A549 (cell line): ENCODE results near the gene DNAJC30. TPM values are rescaled to one million over a fixed set of nuclear protein-coding genes. Genes with fewer than 3 reads are reported as not detected.

Experiments used
- ATAC-seq, 2 experiments: fragments of 200-7000 bp in 1 of 2; fragments of >200 bp in 1 of 2; cut with Nextera tagmentation in 1 of 2; cut with Tn5 transposase in 1 of 2; 3 replicates each; pipeline versions ENCODE4 v1.8.0 to v1.9.1; 2018 to 2020; ENCODE audit warnings: mild to moderate bottlenecking in 1 of 2, moderate library complexity in 1 of 2
- CTCF ChIA-PET: fragments of 300-600 bp; sonication (Branson Sonifier 250); formaldehyde crosslinking; extraction: SDS; loops from one replicate; lab custom pipeline; 2021; ENCODE audit warnings: antibody characterized with exemption, inconsistent platforms; lab: Yijun Ruan, JAX
- POLR2A ChIA-PET: fragments of 350-600 bp; formaldehyde crosslinking; extraction: SDS; loops from one replicate; lab custom pipeline; 2021; ENCODE audit warnings: antibody characterized with exemption, inconsistent platforms; lab: Yijun Ruan, JAX
- DNase-seq, 2 experiments: peaks; one replicate each; pipeline versions ENCODE4 v3.0.0 to v3.0.0-alpha.2; 2011 to 2016; ENCODE audit warnings: low read depth in 1 of 2, low spot score in 1 of 2
- FAIRE-seq: peaks from 2 replicates; lab custom pipeline; 2011; peaks lifted over from hg19 to GRCh38; lab: Jason Lieb, UNC
- H3K27ac ChIP-seq, 2 experiments: fragments of >200 bp; sonication (Bioruptor Twin); formaldehyde crosslinking; 3 replicates each; pipeline ENCODE4 v1.5.1; 2016 to 2017
- H3K4me1 ChIP-seq: fragments of >200 bp; sonication (Bioruptor Twin); formaldehyde crosslinking; 3 replicates; pipeline ENCODE4 v1.6.1; 2016
- H3K4me2 ChIP-seq: fragments of >200 bp; sonication (Bioruptor Twin); formaldehyde crosslinking; 3 replicates; pipeline ENCODE4 v1.6.1; 2016
- H3K4me3 ChIP-seq: fragments of >200 bp; sonication (Bioruptor Twin); formaldehyde crosslinking; 3 replicates; pipeline ENCODE4 v1.5.1; 2016
- H3K9me3 ChIP-seq: fragments of >200 bp; sonication (Bioruptor Twin); formaldehyde crosslinking; 3 replicates; pipeline ENCODE4 v1.6.1; 2016
- BCL3 ChIP-seq: fragments of >200 bp; sonication (Bioruptor Twin); formaldehyde crosslinking; IDR thresholded peaks from 3 replicates; pipeline ENCODE4 v1.6.1; 2016
- CEBPB ChIP-seq, 2 experiments: fragments of >200 bp in 1 of 2; sonication (Bioruptor Twin) in 1 of 2; formaldehyde crosslinking in 1 of 2; IDR thresholded peaks; 2 replicates each; pipeline ENCODE4 v1.6.1; 2012 to 2016
- CHD4 ChIP-seq: fragments of 200-600 bp; sonication (generic); IDR thresholded peaks from 2 replicates; pipeline ENCODE4 v1.6.1; 2016; ENCODE audit warnings: antibody characterized with exemption, mild to moderate bottlenecking, borderline replicate concordance
- ELK1 ChIP-seq: fragments of 150-350 bp; IDR thresholded peaks from 2 replicates; pipeline ENCODE4 v1.6.1; 2014; ENCODE audit warnings: low read depth, mild to moderate bottlenecking, low read length
- GATA3 ChIP-seq: IDR thresholded peaks from 2 replicates; pipeline ENCODE4 v1.6.1; 2012; ENCODE audit warnings: borderline replicate concordance
- HES2 ChIP-seq: fragments of >200 bp; sonication (Bioruptor Twin); formaldehyde crosslinking; IDR thresholded peaks from 2 replicates; pipeline ENCODE4 v1.6.1; 2016
- HMGXB4 ChIP-seq: fragments of 250-450 bp; sonication (Bioruptor Pico); IDR thresholded peaks from 2 replicates; pipeline ENCODE4 v1.5.0; 2021; ENCODE audit warnings: mild to moderate bottlenecking, moderate library complexity, borderline replicate concordance
- JUN ChIP-seq, 2 experiments: fragments of >200 bp; sonication (Bioruptor Twin); formaldehyde crosslinking; IDR thresholded peaks; 2 replicates in 1 of 2; 3 replicates in 1 of 2; pipeline ENCODE4 v1.6.1; 2016 to 2017
- KDM5A ChIP-seq: fragments of 200-600 bp; sonication (generic); IDR thresholded peaks from 2 replicates; pipeline ENCODE4 v1.6.1; 2016; ENCODE audit warnings: antibody characterized with exemption, mild to moderate bottlenecking
- MAX ChIP-seq: IDR thresholded peaks from 2 replicates; pipeline ENCODE4 v1.6.1; 2012
- MAZ ChIP-seq: fragments of 150-350 bp; IDR thresholded peaks from 2 replicates; pipeline ENCODE4 v1.6.1; 2014; ENCODE audit warnings: antibody characterized with exemption, low read depth, low read length, borderline replicate concordance
- NR3C1 ChIP-seq: fragments of >200 bp; sonication (Bioruptor Twin); formaldehyde crosslinking; IDR thresholded peaks from 3 replicates; pipeline ENCODE4 v1.6.1; 2017
- PHF8 ChIP-seq: fragments of 200-600 bp; sonication (generic); IDR thresholded peaks from 2 replicates; pipeline ENCODE4 v1.6.1; 2016; ENCODE audit warnings: low read depth, mild to moderate bottlenecking, antibody characterized with exemption, moderate library complexity, borderline replicate concordance
- POLR2A ChIP-seq: IDR thresholded peaks from 2 replicates; pipeline ENCODE4 v1.6.1; 2012; ENCODE audit warnings: mild to moderate bottlenecking, low read length
- POLR2AphosphoS2 ChIP-seq: conservative IDR thresholded peaks from 2 replicates; pipeline ENCODE4 v1.6.1; 2012; ENCODE audit warnings: low read length, improper control_type of control experiment, inconsistent platforms
- REST ChIP-seq: fragments of 200-600 bp; sonication (generic); IDR thresholded peaks from 2 replicates; pipeline ENCODE4 v1.6.1; 2016; ENCODE audit warnings: antibody characterized with exemption, mild to moderate bottlenecking, moderate library complexity
- RFX5 ChIP-seq: fragments of 450-650 bp; IDR thresholded peaks from 2 replicates; pipeline ENCODE4 v1.7.1; 2014; ENCODE audit warnings: antibody characterized with exemption, mild to moderate bottlenecking, moderate library complexity
- SMC3 ChIP-seq: fragments of >200 bp; sonication (Bioruptor Twin); formaldehyde crosslinking; IDR thresholded peaks from 3 replicates; pipeline ENCODE4 v1.6.1; 2018; ENCODE audit warnings: inconsistent platforms
- TP53 ChIP-seq: fragments of 250-450 bp; sonication (Bioruptor Pico); IDR thresholded peaks from 2 replicates; pipeline ENCODE4 v1.5.0; 2021; ENCODE audit warnings: mild to moderate bottlenecking, moderate library complexity
- USF2 ChIP-seq: fragments of 450-650 bp; IDR thresholded peaks from 2 replicates; pipeline ENCODE4 v1.6.1; 2014; ENCODE audit warnings: antibody characterized with exemption
- ZFP36 ChIP-seq: fragments of 450-650 bp; IDR thresholded peaks from 2 replicates; pipeline ENCODE4 v1.6.1; 2014; ENCODE audit warnings: borderline replicate concordance; ENCODE audit not compliant: partially characterized antibody
- WGBS: methylation state at CpG from one replicate; pipeline ENCODE4 v1.1.6; 2017; ENCODE audit errors: missing lambda C conversion rate; 5-methylcytosine and 5-hydroxymethylcytosine counted together
- polyA plus RNA-seq, 4 experiments: library from polyadenylated mRNA; depleted of rRNA in 3 of 4; stranded (reverse); fragments of >200 nt; fragmentation: RNase III in 1 of 4; extraction: RNeasy Plus Mini Kit Qiagen cat#74134 plus additional on column Dnase treatment in 1 of 4; gene quantifications; 2 replicates in 3 of 4; 3 replicates in 1 of 4; pipeline ENCODE4 v1.2.3, GENCODE V29; 2011 to 2017

DNAJC30 gene
- polyA plus RNA-seq, 2 of the 4 experiments (the other 2 are of a cell fraction): 5.7 to 8.9 TPM

- H3K27ac ChIP-seq: peak overlapping the region; percentile 99 to 100
- 27% methylated on average over 6 of the region's 16 CpGs for WGBS
- TF ChIP-seq JUN (IDR thresholded peaks at IDR 0.05) (no peak), CEBPB (IDR thresholded peaks at IDR 0.05) (peak; percentile 35 to 58; a peak in 3 of 4 replicates)
- DNase-seq: no peak
- ChIA-PET CTCF (interaction anchor here (0.6 to 8.6 kb wide), 10 partner anchors 9 to 347 kb away, joined by 3 to 290 read pairs (median 4); partner anchors contain the start of gene VPS37D), POLR2A (interaction anchor here (0.8 to 1.8 kb wide), 3 partner anchors 14 to 107 kb away, joined by 3 to 27 read pairs (median 4); no protein-coding TSS in a partner anchor)
- no peak for FAIRE-seq
- H3K4me3 ChIP-seq: peak overlapping the region; percentile 100
- H3K9me3 ChIP-seq: no peaks in the 10 kb centered on the region
- peaks cover 59% of the 10 kb centered on the region for H3K4me1 ChIP-seq
- ATAC-seq: no peak
- H3K4me2 ChIP-seq: peak overlapping the region; percentile 100
These were observed 36.5 kb upstream of the DNAJC30 start for GRCh38 chr7:73719806-73720169.

GRCh38 chr7:73718905-73719805 is 35.9 kb upstream of the DNAJC30 start, which contains the start of gene STX1A:
Gene STX1A (minus strand): TSS chr7:73719669. CDS start chr7:73719631, 38 bp downstream.
- Histone ChIP-seq H3K27ac (peak within 1 kb of the TSS; percentile 99 to 100), H3K9me3 (no peaks in the 10 kb centered on the region), H3K4me2 (peak within 1 kb of the TSS; percentile 100), H3K4me3 (peak within 1 kb of the TSS; percentile 100), H3K4me1 (peaks cover 65% of the 10 kb centered on the region)
- FAIRE-seq (no peak), ATAC-seq (peak; percentile 17 to 32; a peak in 5 of 6 replicates), DNase-seq (peak in 1 of 2 experiments; percentile 66)
- WGBS: 0% methylated on average over 10 of the region's 96 CpGs
- TF ChIP-seq BCL3 (0 out of 3 replicates have a peak, but pooled peaks have one; percentile 69), MAX (peak; percentile 40), SMC3 (0 out of 3 replicates have a peak, but pooled peaks have one; percentile 7), ZFP36 (no peak), HMGXB4 (no peak), GATA3 (0 out of 2 replicates have a peak, but pooled peaks have one; percentile 7), POLR2A (peak; percentile 63), KDM5A (0 out of 2 replicates have a peak, but pooled peaks have one; percentile 8), PHF8 (peak; percentile 37), JUN (IDR thresholded peaks at IDR 0.05) (peak; percentile 79 to 85; a peak in 4 of 5 replicates)
- CTCF ChIA-PET: interaction anchor here (1.2 to 8.6 kb wide), 7 partner anchors 8 to 111 kb away, joined by 3 to 290 read pairs (median 24); no protein-coding TSS in a partner anchor
- POLR2A ChIA-PET: interaction anchor here (0.8 to 1.8 kb wide), 3 partner anchors 14 to 106 kb away, joined by 3 to 27 read pairs (median 4); no protein-coding TSS in a partner anchor

- ATAC-seq: peak in 1 of 2 experiments; percentile 0; a peak in 1 of 6 replicates
- TF ChIP-seq TP53 (CRISPR knock-in tag) (no peak), NR3C1 (no peak), HES2 (no peak), USF2 (no peak), POLR2AphosphoS2 (no peak), MAZ (no peak), ELK1 (no peak), CHD4 (no peak), REST (no peak), ZFP36 (no peak), RFX5 (no peak)
These were observed 35.2 kb upstream of the DNAJC30 start for GRCh38 chr7:73718438-73718881.

More at GRCh38 chr7:73718438-73718881, 35.2 kb upstream of the DNAJC30 start:
- FAIRE-seq: no peak
- ChIA-PET POLR2A (interaction anchor here (0.6 to 4.9 kb wide), 2 partner anchors 13 to 38 kb away, joined by 3 to 135 read pairs; no protein-coding TSS in a partner anchor), CTCF (interaction anchor here (1.3 to 8.4 kb wide), 5 partner anchors 12 to 136 kb away, joined by 5 to 105 read pairs (median 32); no protein-coding TSS in a partner anchor)
- peak overlapping the region; percentile 99 to 100 for H3K27ac ChIP-seq
- peak overlapping the region; percentile 100 for H3K4me3 ChIP-seq
- DNase-seq: no peak
- no peaks in the 10 kb centered on the region for H3K9me3 ChIP-seq
- peaks cover 72% of the 10 kb centered on the region for H3K4me1 ChIP-seq
- 1% methylated on average over 9 of the region's 9 CpGs for WGBS
- peak overlapping the region; percentile 100 for H3K4me2 ChIP-seq
